Measurements from ENCODE around the gene IGSF23. TPM values are rescaled to one million over a fixed set of nuclear protein-coding genes. Genes with fewer than 3 reads are reported as not detected.
A peak's percentile ranks its signal among the peaks of the same experiment; 100 is the strongest.

The IGSF23 gene
- total and polyA plus RNA-seq, 2 of the 4 experiments (the other 2 are of a cell fraction), result 0.27 TPM; not detected in 1

- CTCF ChIA-PET, result no interaction called here
- TF ChIP-seq, protein P1, sequence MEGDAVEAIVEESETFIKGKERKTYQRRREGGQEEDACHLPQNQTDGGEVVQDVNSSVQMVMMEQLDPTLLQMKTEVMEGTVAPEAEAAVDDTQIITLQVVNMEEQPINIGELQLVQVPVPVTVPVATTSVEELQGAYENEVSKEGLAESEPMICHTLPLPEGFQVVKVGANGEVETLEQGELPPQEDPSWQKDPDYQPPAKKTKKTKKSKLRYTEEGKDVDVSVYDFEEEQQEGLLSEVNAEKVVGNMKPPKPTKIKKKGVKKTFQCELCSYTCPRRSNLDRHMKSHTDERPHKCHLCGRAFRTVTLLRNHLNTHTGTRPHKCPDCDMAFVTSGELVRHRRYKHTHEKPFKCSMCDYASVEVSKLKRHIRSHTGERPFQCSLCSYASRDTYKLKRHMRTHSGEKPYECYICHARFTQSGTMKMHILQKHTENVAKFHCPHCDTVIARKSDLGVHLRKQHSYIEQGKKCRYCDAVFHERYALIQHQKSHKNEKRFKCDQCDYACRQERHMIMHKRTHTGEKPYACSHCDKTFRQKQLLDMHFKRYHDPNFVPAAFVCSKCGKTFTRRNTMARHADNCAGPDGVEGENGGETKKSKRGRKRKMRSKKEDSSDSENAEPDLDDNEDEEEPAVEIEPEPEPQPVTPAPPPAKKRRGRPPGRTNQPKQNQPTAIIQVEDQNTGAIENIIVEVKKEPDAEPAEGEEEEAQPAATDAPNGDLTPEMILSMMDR (conservative IDR thresholded peaks at IDR 0.05; ENCODE audit: low read depth, low read length), result no peak
- TF ChIP-seq RCOR1 (IDR thresholded peaks at IDR 0.05; ENCODE audit: insufficient replicate concordance, low read length) (no peak), MAFK (IDR thresholded peaks at IDR 0.05; ENCODE audit: low read depth, low read length) (no peak), NFE2L2 (IDR thresholded peaks at IDR 0.05; ENCODE audit: low read depth, low read length) (no peak), CEBPB (IDR thresholded peaks at IDR 0.05; ENCODE audit: low read depth, low read length) (no peak), FOS (IDR thresholded peaks at IDR 0.05; ENCODE audit: low read depth, low read length) (no peak), BHLHE40 (IDR thresholded peaks at IDR 0.05; ENCODE audit: low read depth, low read length) (no peak), RFX5 (IDR thresholded peaks at IDR 0.05; ENCODE audit: low read depth, low read length) (no peak), SMC3 (IDR thresholded peaks at IDR 0.05; ENCODE audit: low read depth, low read length) (no peak), MXI1 (IDR thresholded peaks at IDR 0.05; ENCODE audit: borderline replicate concordance, low read depth, low read length) (no peak), RAD21 (IDR thresholded peaks at IDR 0.05; ENCODE audit: low read length) (no peak), MAZ (IDR thresholded peaks at IDR 0.05; ENCODE audit: borderline replicate concordance, low read depth, low read length) (no peak), USF2 (IDR thresholded peaks at IDR 0.05; ENCODE audit: low read depth, low read length) (no peak), POLR2A (IDR thresholded peaks at IDR 0.05; ENCODE audit: low read depth, low read length) (no peak)
These were observed 70.3 kb downstream of the IGSF23 start for GRCh38 chr19:44683434-44684210.

More at GRCh38 chr19:44683434-44684210, 70.3 kb downstream of the IGSF23 start:
- peak overlapping the region; percentile 65 for H2AK9ac ChIP-seq (replicated peaks; ENCODE audit: low read depth, low read length, poor library complexity)
- ATAC-seq (ENCODE audit: low read depth) (no peak), DNase-seq (no peak)
- intact Hi-C loops (cut with micrococcal nuclease) (no loop called here), dilution Hi-C loops (cut with HindIII; ENCODE audit: low sequenced_read_pairs, unreplicated experiment) (no loop called here), in situ Hi-C loops (cut with MboI; ENCODE audit: low sequenced_read_pairs) (loop anchor here (10.0 kb wide), 1 partner anchor 271 kb away; the partner anchor contains the start of gene CLPTM1)
- no peak overlapping the region for H3K9ac ChIP-seq (ENCODE audit: low read depth, low read length)
- H3K27ac ChIP-seq (ENCODE audit: insufficient read depth, low read length), result peak overlapping the region; percentile 22; the same call in 1 of the 2 replicates
- H2BK5ac ChIP-seq (ENCODE audit: low read depth, low read length, poor library complexity, severe bottlenecking), result peak overlapping the region; percentile 52
- no peak overlapping the region for H3K4me2 ChIP-seq (ENCODE audit: low read depth, low read length)
- H3K36me3 ChIP-seq (ENCODE audit: control insufficient read depth, insufficient read depth, low read length), result peaks cover 16% of the 10 kb centered on the region; the same call in 1 of the 2 replicates
- H3K4me1 ChIP-seq (ENCODE audit: control insufficient read depth, insufficient read depth, low read length), result peaks cover 2% of the 10 kb centered on the region
- no peaks in the 10 kb centered on the region for H3K9me3 ChIP-seq (ENCODE audit: control insufficient read depth, insufficient read depth, low read length)
- peak overlapping the region; percentile 63 for H2AFZ ChIP-seq (replicated peaks; ENCODE audit: low read length, poor library complexity)
- H3K79me1 ChIP-seq (ENCODE audit: low read depth in 1 of 2, low read length in 2 of 2), result 0 out of 4 replicates have a peak, but pooled peaks cover 0 to 3% of the 10 kb centered on the region in 2 experiments
- peak overlapping the region; percentile 78 for H2BK120ac ChIP-seq (ENCODE audit: low read depth, low read length)
- no peaks in the 10 kb centered on the region for H4K20me1 ChIP-seq (ENCODE audit: insufficient read depth, low read length)
- no peak overlapping the region for H3K56ac ChIP-seq (ENCODE audit: extremely low read depth, insufficient read depth, low read length)
- no peak overlapping the region for H3K23ac ChIP-seq (ENCODE audit: low read depth, low read length)
- H4K5ac ChIP-seq (ENCODE audit: low read depth, low read length), result no peak overlapping the region; the same call in 1 of the 2 replicates
- H3K27me3 ChIP-seq (ENCODE audit: control insufficient read depth, insufficient read depth, low read length), result no peaks in the 10 kb centered on the region
- H3K18ac ChIP-seq (ENCODE audit: low read depth, low read length), result no peak overlapping the region; the same call in 1 of the 2 replicates
- 80% methylated on average over 7 of the region's 9 CpGs; no CpG with 5 or more reads in 1 of the 2 experiments for WGBS, 2 experiments (ENCODE audit: extremely low coverage in 2 of 2, insufficient read length in 1 of 2)
- peak overlapping the region; percentile 46 to 99; a peak in 2 of 4 replicates for H4K8ac ChIP-seq (ENCODE audit: low read depth in 2 of 2, low read length in 2 of 2)
- H3K4ac ChIP-seq (ENCODE audit: low read depth, low read length), result peak overlapping the region; percentile 49
- H2BK20ac ChIP-seq (ENCODE audit: low read depth, low read length), result peak overlapping the region; percentile 17; the same call in 1 of the 2 replicates
- TSS peak; percentile 97 for BruUV-seq (replicated peaks)
- no peaks in the 10 kb centered on the region; the same call in 1 of the 2 replicates for H3K9me1 ChIP-seq (ENCODE audit: insufficient read depth, low read length)
- POLR2A ChIA-PET (ENCODE audit: unreplicated experiment), result no interaction called here
- H4K91ac ChIP-seq (ENCODE audit: insufficient read depth, low read depth, low read length), result peak overlapping the region; percentile 51
- H3K14ac ChIP-seq (replicated peaks; ENCODE audit: low read depth, low read length), result 0 out of 2 replicates have a peak overlapping the region, but pooled peaks have one; percentile 52
- no peak overlapping the region for H3K4me3 ChIP-seq (ENCODE audit: insufficient read depth, low read depth, low read length)
- peak overlapping the region; percentile 87 for H2AK5ac ChIP-seq (ENCODE audit: low read depth, low read length)
- 0 out of 3 replicates have a peak overlapping the region, but pooled peaks have one; percentile 26 for H2BK15ac ChIP-seq (ENCODE audit: low read depth, low read length)

All from IMR-90 (cell line).